ENCODE data around the gene SERP1.

The SERP1 gene

DNA sequence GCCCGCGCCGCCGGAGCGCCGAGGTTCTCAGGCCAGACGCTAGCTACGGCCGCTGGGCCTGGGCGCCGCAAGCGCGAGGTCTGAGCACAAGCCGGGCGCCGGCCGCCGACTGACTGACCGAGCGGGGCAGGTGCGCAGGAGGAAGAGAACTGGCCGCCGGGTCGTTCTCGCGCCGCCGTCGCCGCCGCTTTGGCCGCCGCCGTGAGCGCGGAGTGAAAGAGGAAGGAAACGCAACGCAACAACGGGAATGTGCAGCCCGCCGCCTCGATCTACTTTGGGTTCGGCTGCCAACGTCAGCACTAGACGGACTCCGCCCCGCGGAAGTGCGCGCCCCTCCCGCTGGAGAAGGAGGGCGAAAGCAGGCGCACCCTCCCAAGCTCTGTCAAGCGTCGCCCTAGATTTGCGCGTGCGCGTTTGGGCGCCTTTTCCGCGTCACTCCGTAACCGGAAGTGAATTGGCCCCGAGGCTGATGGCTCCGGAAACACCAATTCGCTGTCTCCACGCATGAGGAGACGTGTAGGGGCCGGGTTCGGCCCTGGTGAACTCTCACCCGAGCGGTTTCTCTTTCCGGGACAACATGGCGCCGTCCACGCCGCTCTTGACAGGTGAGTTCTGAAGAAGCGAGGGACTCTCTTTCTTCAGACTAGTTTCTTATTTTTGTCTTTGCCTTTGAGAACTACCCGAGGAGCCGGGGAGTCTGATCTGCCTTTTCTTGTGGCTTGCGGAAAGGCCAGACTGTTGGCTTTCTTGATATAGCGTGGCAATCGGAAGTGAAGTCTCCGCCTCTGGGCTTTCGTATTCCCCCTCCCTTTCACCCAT, at the start of gene SERP1, which contains the start of gene EIF2A:
Gene SERP1 (minus strand): TSS at position 271 of the 819 bp plus-strand sequence. CDS start 361 bp downstream, outside the sequence.
Gene EIF2A (plus strand): TSS at position 562 of the 819 bp plus-strand sequence. CDS start 16 bp downstream, at position 578.
- peak; percentile 99 for DNase-seq (ENCODE audit: low read depth)

- no peak for DNase-seq (ENCODE audit: low read depth)
These were observed 47.9 kb upstream of the SERP1 start for GRCh38 chr3:150594150-150594549.

DNA sequence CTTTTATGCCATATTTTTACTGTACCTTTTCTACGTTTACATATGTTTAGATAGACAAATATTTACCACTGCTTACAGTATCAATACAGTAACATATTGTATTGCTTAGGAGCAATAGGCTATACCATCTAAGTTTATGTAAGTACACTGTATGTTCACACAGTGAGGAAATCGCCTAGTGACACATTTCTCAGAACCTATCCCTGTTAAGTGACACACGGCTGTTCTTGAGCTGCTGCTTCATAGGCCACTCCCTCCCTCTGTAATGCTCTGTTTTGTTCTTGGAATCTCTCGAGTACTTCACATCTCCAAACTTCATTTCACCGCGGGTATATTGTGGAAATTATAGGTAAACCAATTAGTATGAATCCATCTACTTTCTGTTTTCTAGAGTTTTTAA, 43.5 kb upstream of the SERP1 start:
- peak; percentile 13 for DNase-seq (ENCODE audit: low read depth)

DNA sequence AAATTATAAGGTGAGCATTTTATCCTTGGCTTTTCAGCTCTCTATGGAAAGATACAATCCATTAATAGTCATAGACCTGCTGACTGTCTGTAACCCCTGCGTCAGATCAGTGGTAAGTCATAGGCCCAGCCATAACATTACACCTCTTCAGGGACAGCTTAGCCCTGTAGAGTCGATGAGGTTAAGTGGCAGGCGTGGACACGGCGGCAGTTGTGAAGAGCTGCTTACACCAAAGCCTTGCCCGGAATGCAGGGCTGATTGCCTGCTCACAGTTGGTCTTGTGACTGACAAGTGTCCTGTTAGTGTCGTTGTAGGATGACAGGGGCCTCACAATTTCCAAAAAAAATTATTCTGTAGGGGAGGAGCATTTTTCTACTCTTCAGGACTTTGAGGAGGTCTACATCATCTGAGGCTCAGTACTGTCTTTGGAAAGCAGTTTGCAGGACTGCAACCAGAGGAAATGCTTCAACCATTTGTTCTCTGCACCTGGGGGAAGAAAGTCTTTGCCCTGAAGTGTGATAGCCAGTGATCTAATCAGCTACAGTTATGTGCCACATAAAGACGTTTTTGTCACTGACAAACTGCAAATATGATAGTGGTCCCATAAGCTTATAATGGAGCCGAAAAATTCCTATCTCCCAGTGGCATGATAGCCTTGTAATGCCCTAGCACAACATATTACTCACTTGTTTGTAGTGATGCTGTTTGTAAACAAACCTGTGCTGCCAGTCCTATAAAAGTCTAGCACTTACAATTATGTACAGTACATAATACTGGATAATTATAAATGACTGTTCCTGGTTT, 41.9 kb upstream of the SERP1 start:
- DNase-seq (ENCODE audit: low read depth): no peak

DNA sequence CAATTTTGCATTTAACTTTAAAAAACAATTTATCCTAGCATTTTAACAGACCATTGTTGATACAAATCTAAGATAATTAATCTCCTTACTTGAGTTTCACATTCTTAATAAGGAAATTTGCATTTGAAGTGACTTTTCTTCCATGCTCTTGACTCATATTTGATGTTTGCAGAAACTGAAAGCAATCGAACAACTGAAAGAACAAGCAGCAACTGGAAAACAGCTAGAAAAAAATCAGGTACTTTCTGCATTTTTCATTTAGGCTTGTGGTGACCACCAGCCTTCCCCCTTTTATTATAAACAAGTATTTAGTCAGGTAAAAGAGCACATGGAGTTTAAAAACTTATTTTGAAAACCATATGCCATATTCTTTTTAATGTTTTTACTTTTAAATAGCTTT, 36.7 kb upstream of the SERP1 start:
- no peak for DNase-seq (ENCODE audit: low read depth)

- DNase-seq (ENCODE audit: low read depth): no peak
These were observed 36.3 kb upstream of the SERP1 start for GRCh38 chr3:150582620-150583019.

DNA sequence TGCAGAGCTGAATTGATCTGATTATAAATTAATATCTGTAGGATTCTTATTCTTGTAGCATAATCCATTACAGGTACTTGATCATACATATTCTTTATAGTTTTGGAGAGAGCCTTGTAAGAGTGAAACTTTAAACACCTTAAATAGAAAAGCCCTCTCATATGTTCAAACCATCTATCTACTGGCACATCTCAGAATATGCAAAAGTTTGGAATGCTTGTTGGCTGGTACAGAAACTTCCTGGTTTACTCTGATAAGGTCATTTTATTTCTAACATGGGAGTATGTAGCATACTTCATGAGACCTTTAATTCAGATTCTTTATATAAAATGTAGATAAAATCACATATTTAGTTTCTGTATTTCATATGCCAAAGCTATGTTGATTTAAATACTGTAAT, 34.9 kb upstream of the SERP1 start:
- DNase-seq (ENCODE audit: low read depth): no peak

- no peak for DNase-seq (ENCODE audit: low read depth)
These were observed 31.6 kb upstream of the SERP1 start for GRCh38 chr3:150577855-150578254.

DNA sequence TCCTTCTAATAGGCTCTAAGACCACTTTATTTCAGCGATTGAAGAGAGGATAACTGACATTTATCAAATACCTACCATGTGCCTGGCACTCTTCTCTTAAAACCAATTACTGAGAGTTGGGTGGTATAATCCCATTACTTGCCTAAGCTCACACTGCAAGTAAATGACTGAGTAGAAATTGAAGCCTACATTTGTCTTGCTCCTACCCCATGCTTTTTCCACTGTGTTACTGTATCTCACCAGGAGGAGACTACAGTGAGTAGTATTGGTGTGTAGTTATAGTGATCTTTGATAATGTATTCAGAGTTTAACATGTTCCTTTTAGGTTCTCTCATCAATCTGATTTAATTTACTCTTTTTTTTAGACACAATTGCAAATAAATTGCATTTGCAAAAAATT, 21.0 kb upstream of the SERP1 start:
- no peak for DNase-seq (ENCODE audit: low read depth)

GRCh38 chr3:150564243-150564642, 17.9 kb upstream of the SERP1 start:
- DNase-seq (ENCODE audit: low read depth): no peak

DNA sequence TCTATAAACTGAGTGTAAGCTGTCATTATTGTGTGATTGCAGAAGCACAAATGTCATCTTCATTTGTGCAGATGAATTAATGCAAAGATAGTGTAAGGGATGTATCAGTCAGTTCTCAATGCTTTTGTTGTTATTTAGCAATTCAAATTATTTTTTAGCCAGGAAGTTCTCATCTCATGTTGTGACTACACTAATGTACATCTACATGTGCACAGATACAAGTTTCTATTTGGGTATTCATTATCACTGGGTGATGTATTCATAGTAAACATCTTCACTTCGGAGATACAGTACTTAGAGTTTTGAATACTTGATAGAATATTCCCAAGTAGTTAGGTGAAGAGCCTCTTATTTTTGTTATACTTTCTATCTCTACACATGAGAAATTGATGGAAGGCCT, 11.4 kb upstream of the SERP1 start:
- DNase-seq (ENCODE audit: low read depth): no peak

GRCh38 chr3:150556792-150557191, 10.5 kb upstream of the SERP1 start:
- no peak for DNase-seq (ENCODE audit: low read depth)

DNA sequence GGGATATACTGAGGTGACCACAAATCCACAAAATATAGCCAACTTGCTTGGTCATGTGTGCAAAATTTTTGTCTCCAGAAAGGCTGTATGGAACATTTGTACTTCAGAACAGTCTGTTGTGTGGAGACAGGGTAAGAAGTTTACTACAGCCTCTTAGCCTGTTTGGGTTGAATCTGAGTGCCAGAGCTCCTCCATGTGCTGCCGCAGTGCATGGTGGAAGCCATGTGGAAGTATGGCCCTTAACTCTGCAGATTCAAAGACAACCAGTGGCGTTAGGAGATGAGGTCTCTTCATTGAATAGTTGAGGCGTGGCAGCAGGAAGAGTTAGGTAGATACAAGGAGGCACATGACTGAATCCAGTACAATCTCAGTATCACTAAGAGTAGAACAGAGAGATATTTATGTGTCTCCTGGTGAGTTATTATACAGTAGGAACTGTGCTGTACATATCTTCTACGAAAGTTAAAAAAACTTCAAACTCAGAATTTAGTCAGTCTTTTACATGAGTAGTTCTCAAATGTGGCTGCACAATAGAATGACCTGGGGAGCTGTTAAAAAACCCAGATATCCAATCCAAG, 9.7 kb upstream of the SERP1 start:
- no peak for DNase-seq (ENCODE audit: low read depth)

DNA sequence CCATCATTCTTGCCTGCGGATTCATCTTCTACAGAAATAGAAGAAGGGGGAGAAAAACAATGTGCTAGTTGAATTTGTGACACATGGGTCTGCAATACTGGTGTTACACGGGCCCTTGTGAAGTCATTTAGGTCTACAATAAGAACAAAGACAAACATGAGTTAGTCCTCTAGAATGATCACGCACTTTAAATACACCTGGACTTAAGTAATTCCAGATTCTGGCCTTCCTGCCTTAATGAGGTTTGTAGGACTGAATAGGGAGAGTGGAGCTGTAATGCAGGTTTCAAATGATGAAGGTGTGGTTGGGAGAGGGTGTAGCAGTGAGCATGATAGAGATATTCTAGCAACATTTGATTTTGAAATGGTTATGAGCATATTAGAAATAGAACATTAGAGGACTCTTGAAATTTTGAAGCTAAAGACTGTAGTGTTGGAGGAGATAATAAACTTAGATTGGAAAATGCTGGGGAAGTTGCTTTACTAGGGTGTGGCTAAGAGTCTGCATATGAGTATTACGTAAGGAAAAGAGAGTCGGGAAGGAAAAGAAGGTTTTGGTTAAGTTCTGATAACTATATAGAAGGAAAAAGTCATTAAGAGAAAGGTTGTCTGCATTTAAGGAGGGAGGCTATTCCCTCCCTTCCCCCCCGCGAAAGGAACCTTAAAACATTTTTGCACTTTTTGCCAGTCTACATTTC, 897 bp upstream of the SERP1 start:
- no peak for DNase-seq (ENCODE audit: low read depth)

DNA sequence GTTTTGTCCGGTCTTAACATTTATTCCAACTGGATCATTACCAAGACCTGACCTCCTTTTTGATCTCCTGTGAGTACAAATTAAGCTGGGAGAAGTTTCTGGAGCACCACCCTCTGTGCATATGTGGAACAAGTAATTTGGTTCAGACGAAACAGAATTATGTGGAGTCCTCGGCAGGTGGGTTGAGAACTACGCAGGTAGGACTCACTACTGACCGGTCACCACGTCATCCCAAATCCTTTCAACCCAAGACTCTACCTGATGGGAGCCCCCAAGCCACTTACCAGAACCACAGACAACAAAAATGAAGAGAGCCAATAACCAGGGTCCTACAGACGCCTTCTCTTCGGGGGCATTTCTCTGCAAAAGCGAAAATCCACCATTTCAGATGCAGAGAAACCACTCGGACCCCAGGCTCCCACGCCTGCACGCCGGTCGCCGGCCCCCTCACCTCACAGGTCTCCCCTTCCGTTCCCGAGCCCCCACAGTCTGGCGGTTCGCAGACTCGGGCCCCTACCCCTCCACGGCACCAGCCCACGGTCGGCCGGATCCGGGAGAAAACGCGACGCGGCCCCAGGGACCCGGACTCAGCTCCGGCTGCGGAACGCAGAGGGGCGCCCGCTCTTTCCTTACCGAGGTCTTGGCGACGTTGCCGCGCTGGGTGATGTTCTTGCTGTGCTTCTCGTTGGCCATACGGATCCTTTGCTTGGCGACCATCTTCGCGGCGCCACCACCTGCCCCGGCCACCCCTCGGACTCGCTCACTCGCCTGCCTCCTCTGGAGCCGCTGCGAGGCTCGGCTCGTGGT, 674 bp downstream of the SERP1 start:
- DNase-seq (ENCODE audit: low read depth): peak; percentile 5

- peak; percentile 47 for DNase-seq (ENCODE audit: low read depth)
These were observed 1.6 kb downstream of the SERP1 start for GRCh38 chr3:150544726-150545125.

DNA sequence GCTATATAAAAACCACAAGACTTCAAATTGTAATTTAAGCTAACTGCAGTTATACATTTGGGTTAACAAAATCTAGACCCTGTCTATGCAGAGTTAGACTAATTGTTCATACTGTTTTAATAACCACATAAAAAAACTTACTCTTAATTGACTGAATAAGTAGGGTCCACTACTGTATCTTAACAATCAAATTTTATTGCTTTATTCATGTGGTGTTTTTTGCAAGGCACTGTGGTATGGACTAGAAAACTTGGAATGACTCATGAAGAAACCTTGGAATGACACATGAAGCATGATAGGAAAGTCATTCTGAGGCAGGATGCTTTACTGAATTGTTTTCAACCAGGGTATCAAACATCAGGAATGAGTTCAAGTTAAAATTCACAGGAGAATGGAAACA, 2.3 kb downstream of the SERP1 start:
- peak; percentile 11 for DNase-seq (ENCODE audit: low read depth)

GRCh38 chr3:150543531-150543930, 2.8 kb downstream of the SERP1 start:
- no peak for DNase-seq (ENCODE audit: low read depth)

GRCh38 chr3:150543128-150543527, 3.2 kb downstream of the SERP1 start:
- no peak for DNase-seq (ENCODE audit: low read depth)

- DNase-seq (ENCODE audit: low read depth): no peak
These were observed 5.3 kb downstream of the SERP1 start for GRCh38 chr3:150540991-150541390.

GRCh38 chr3:150540297-150540696, 6.0 kb downstream of the SERP1 start:
- no peak for DNase-seq (ENCODE audit: low read depth)
